ENCODE data around the gene BPIFA3.
"Not testable (repeated sequence)": the region's sequence is repeated elsewhere in the genome, so short reads cannot be mapped to it uniquely, and the experiment has no call there.

BPIFA3 gene

DNA sequence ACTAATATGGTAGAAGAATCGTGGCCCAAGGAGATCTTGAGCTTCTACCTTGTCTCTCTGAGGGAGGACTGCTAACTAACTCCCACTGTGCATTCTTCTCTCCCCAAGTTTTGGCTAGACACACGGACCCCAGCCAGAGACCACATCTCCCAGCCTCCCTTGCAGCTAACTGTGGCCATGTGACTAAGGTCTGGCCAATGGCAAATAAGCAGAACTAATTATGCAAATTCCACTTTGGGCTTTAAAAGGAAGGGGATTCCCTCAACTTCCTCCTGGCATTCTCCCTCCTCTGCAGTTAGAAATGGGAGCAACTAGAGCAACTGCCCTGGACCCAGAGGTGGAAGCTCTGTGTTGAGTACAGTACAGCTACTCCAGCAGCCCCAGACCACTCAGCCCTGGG is 33.8 kb upstream of the BPIFA3 start:
- no peak for DNase-seq (ENCODE audit: low read depth, low spot score)
- Histone ChIP-seq H3K4me1 (ENCODE audit: control insufficient read depth, insufficient read depth, low read length) (no peaks in the 10 kb centered on the region), H3K27me3 (ENCODE audit: control insufficient read depth, insufficient read depth, low read length) (no peaks in the 10 kb centered on the region), H3K4me3 (ENCODE audit: low read length) (no peak overlapping the region), H3K36me3 (ENCODE audit: control insufficient read depth, insufficient read depth, low read length) (no peaks in the 10 kb centered on the region), H3K9me3 (ENCODE audit: control insufficient read depth, insufficient read depth, low read length) (no peaks in the 10 kb centered on the region), H3K27ac (ENCODE audit: low read length) (no peak overlapping the region)
- no CpG with 5 or more reads among the region's 2 CpGs for WGBS (ENCODE audit: insufficient coverage, insufficient read length)

- H3K9me3 ChIP-seq (ENCODE audit: control insufficient read depth, insufficient read depth, low read length); H3K4me3 ChIP-seq (ENCODE audit: low read length); H3K36me3 ChIP-seq (ENCODE audit: control insufficient read depth, insufficient read depth, low read length); DNase-seq (ENCODE audit: low read depth, low spot score); H3K27me3 ChIP-seq (ENCODE audit: control insufficient read depth, insufficient read depth, low read length); H3K4me1 ChIP-seq (ENCODE audit: control insufficient read depth, insufficient read depth, low read length); H3K27ac ChIP-seq (ENCODE audit: low read length): not testable (repeated sequence)
- WGBS (ENCODE audit: insufficient coverage, insufficient read length): no CpG with 5 or more reads among the region's 40 CpGs
Observed at GRCh38 chr20:33185031-33185590, 32.0 kb upstream of the BPIFA3 start.

DNA sequence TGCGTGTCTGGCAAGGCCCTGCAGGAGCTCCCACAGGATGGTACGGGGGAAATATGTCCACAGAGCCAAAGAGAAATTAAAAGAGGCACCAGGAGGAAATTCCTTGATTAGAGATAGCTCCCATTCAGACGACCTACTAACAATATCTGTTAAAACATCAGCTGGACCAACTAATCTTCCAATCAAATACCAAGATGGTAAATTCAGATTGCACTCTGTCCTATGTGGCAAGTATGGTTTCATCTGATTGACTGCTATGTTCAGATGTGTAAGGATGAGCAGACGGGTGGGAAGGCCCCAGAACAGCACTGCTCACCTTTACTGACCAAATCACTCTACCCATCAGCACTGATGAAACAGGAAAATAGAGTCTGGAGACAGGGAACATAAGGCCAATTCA is 29.7 kb upstream of the BPIFA3 start:
- DNase-seq (ENCODE audit: low read depth, low spot score): no peak
- no peaks in the 10 kb centered on the region for H3K36me3 ChIP-seq (ENCODE audit: control insufficient read depth, insufficient read depth, low read length)
- no peaks in the 10 kb centered on the region for H3K9me3 ChIP-seq (ENCODE audit: control insufficient read depth, insufficient read depth, low read length)
- H3K27ac ChIP-seq (ENCODE audit: low read length): no peak overlapping the region
- WGBS (ENCODE audit: insufficient coverage, insufficient read length): no CpG with 5 or more reads among the region's 4 CpGs
- no peaks in the 10 kb centered on the region for H3K27me3 ChIP-seq (ENCODE audit: control insufficient read depth, insufficient read depth, low read length)
- H3K4me1 ChIP-seq (ENCODE audit: control insufficient read depth, insufficient read depth, low read length): no peaks in the 10 kb centered on the region
- H3K4me3 ChIP-seq (ENCODE audit: low read length): no peak overlapping the region

GRCh38 chr20:33188421-33188820 is 28.7 kb upstream of the BPIFA3 start:
- no peaks in the 10 kb centered on the region for H3K4me1 ChIP-seq (ENCODE audit: control insufficient read depth, insufficient read depth, low read length)
- H3K36me3 ChIP-seq (ENCODE audit: control insufficient read depth, insufficient read depth, low read length): no peaks in the 10 kb centered on the region
- no CpG with 5 or more reads among the region's 9 CpGs for WGBS (ENCODE audit: insufficient coverage, insufficient read length)
- DNase-seq (ENCODE audit: low read depth, low spot score): no peak
- H3K27ac ChIP-seq (ENCODE audit: low read length): no peak overlapping the region
- no peaks in the 10 kb centered on the region for H3K9me3 ChIP-seq (ENCODE audit: control insufficient read depth, insufficient read depth, low read length)
- no peaks in the 10 kb centered on the region for H3K27me3 ChIP-seq (ENCODE audit: control insufficient read depth, insufficient read depth, low read length)
- no peak overlapping the region for H3K4me3 ChIP-seq (ENCODE audit: low read length)

DNA sequence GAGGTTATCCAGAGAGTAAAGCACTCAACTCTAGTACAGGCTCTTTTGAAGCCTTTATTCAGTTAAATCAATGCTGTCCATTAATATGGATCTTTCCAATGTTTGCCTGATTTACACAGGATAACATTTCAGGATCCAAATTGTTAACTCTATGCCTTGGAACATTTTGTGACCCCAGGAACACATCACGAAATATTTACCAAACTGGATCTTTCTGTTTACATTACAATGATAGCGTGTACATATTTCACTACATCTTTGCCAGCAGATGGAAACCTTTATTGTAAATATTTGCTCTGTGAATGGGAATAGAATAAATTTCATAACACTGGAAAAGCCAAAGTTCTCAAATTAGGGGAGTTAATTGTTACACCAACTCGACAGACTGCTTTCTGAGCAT is 25.7 kb upstream of the BPIFA3 start:
- H3K27me3 ChIP-seq (ENCODE audit: control insufficient read depth, insufficient read depth, low read length): no peaks in the 10 kb centered on the region
- no peak for DNase-seq (ENCODE audit: low read depth, low spot score)
- no CpG with 5 or more reads among the region's 3 CpGs for WGBS (ENCODE audit: insufficient coverage, insufficient read length)
- H3K9me3 ChIP-seq (ENCODE audit: control insufficient read depth, insufficient read depth, low read length): no peaks in the 10 kb centered on the region
- no peak overlapping the region for H3K27ac ChIP-seq (ENCODE audit: low read length)
- H3K36me3 ChIP-seq (ENCODE audit: control insufficient read depth, insufficient read depth, low read length): no peaks in the 10 kb centered on the region
- no peaks in the 10 kb centered on the region for H3K4me1 ChIP-seq (ENCODE audit: control insufficient read depth, insufficient read depth, low read length)
- H3K4me3 ChIP-seq (ENCODE audit: low read length): no peak overlapping the region

DNA sequence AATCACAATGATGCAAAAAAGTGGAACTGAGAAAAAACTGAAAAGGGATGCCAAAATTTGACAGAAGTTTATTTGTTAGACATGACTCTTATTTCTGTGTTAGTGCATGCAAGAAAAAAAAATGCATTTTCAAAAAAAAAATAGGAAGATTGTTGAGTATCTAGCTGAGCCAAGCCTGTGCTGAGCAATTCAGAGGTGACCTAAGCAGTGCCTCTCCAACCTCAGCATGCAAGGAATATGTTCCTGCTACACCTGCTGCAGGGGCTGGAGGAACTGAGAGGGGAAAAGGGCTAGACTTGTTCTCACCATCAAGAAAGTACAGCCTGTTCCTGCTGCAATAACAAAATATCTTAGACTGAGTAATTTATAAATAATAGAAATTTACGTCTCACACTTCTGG is 25.2 kb upstream of the BPIFA3 start:
- Histone ChIP-seq H3K4me1 (ENCODE audit: control insufficient read depth, insufficient read depth, low read length) (no peaks in the 10 kb centered on the region), H3K4me3 (ENCODE audit: low read length) (no peak overlapping the region), H3K27ac (ENCODE audit: low read length) (no peak overlapping the region), H3K27me3 (ENCODE audit: control insufficient read depth, insufficient read depth, low read length) (no peaks in the 10 kb centered on the region), H3K36me3 (ENCODE audit: control insufficient read depth, insufficient read depth, low read length) (no peaks in the 10 kb centered on the region), H3K9me3 (ENCODE audit: control insufficient read depth, insufficient read depth, low read length) (no peaks in the 10 kb centered on the region)
- no peak for DNase-seq (ENCODE audit: low read depth, low spot score)
- no CpG with 5 or more reads among the region's 1 CpG for WGBS (ENCODE audit: insufficient coverage, insufficient read length)

GRCh38 chr20:33192912-33193501 is 24.1 kb upstream of the BPIFA3 start:
- no CpG with 5 or more reads among the region's 8 CpGs for WGBS (ENCODE audit: insufficient coverage, insufficient read length)
- Histone ChIP-seq H3K27me3 (ENCODE audit: control insufficient read depth, insufficient read depth, low read length) (no peaks in the 10 kb centered on the region), H3K4me1 (ENCODE audit: control insufficient read depth, insufficient read depth, low read length) (no peaks in the 10 kb centered on the region), H3K4me3 (ENCODE audit: low read length) (no peak overlapping the region), H3K36me3 (ENCODE audit: control insufficient read depth, insufficient read depth, low read length) (no peaks in the 10 kb centered on the region), H3K9me3 (ENCODE audit: control insufficient read depth, insufficient read depth, low read length) (no peaks in the 10 kb centered on the region), H3K27ac (ENCODE audit: low read length) (no peak overlapping the region)
- DNase-seq (ENCODE audit: low read depth, low spot score): no peak

DNA sequence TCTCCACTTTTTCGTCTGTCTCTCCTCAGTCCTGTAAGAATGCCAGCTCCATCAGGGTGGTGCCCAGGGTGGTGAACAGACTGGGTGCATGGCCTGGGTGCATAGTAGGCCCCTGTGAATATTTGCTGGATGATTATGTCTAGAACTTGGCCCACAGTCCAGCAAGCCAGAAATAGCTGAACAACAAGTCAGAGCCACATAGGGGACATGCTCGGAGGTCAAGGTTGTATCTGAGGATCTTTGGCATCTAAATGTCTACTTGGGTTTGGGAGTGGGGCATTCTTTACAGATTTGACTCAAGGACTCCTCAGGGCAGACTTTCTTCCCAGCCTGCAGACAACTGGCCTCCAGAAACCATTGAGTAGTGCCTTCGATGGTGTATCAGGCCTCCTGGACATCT is 18.1 kb upstream of the BPIFA3 start:
- no peak overlapping the region for H3K4me3 ChIP-seq (ENCODE audit: low read length)
- H3K36me3 ChIP-seq (ENCODE audit: control insufficient read depth, insufficient read depth, low read length): no peaks in the 10 kb centered on the region
- WGBS (ENCODE audit: insufficient coverage, insufficient read length): no CpG with 5 or more reads among the region's 3 CpGs
- H3K27ac ChIP-seq (ENCODE audit: low read length): no peak overlapping the region
- H3K4me1 ChIP-seq (ENCODE audit: control insufficient read depth, insufficient read depth, low read length): no peaks in the 10 kb centered on the region
- no peak for DNase-seq (ENCODE audit: low read depth, low spot score)
- H3K27me3 ChIP-seq (ENCODE audit: control insufficient read depth, insufficient read depth, low read length): no peaks in the 10 kb centered on the region
- no peaks in the 10 kb centered on the region for H3K9me3 ChIP-seq (ENCODE audit: control insufficient read depth, insufficient read depth, low read length)

DNA sequence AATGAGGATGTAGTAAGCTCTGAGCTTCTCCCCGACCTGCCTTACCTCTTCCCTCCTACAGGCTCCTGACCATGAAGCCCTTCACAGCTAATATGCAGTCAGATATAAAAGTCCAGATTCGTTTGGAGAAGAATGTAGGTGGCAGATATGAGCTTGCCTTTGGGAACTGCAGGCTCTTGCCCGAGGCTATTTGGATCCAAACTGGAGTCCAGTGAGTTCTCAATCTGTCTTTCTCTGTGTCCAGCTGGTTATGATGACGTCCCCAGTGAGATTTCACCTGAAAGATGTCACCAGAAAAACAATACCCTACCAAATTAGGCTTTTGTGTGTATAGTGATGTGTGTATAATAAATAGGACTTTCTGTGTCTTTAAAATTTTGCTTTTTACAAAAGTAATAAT is 14.7 kb upstream of the BPIFA3 start:
- no peaks in the 10 kb centered on the region for H3K36me3 ChIP-seq (ENCODE audit: control insufficient read depth, insufficient read depth, low read length)
- H3K27ac ChIP-seq (ENCODE audit: low read length): no peak overlapping the region
- no peaks in the 10 kb centered on the region for H3K4me1 ChIP-seq (ENCODE audit: control insufficient read depth, insufficient read depth, low read length)
- no CpG with 5 or more reads among the region's 4 CpGs for WGBS (ENCODE audit: insufficient coverage, insufficient read length)
- no peak for DNase-seq (ENCODE audit: low read depth, low spot score)
- no peaks in the 10 kb centered on the region for H3K9me3 ChIP-seq (ENCODE audit: control insufficient read depth, insufficient read depth, low read length)
- H3K4me3 ChIP-seq (ENCODE audit: low read length): no peak overlapping the region
- H3K27me3 ChIP-seq (ENCODE audit: control insufficient read depth, insufficient read depth, low read length): no peaks in the 10 kb centered on the region

DNA sequence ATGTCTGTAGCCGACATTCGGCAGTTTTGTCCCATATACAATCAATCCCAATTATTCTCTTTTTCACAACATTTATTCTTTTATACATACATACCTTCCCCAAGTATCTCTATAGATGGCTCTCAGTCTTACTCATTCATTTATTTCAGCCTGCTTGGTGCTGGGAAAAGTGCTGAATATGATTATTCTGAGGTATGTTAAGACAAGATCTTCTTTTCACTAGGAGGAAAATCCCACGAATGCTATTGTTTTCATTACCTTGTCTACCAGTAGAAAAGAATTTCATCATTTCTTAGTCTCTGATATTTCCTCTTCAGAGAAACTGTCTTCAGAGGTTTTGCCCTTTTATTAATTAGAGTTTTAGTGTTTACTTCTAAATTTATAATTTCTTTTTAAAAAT is 13.7 kb upstream of the BPIFA3 start:
- WGBS (ENCODE audit: insufficient coverage, insufficient read length): 100% methylated on average over 1 of the region's 3 CpGs
- H3K4me1 ChIP-seq (ENCODE audit: control insufficient read depth, insufficient read depth, low read length): no peaks in the 10 kb centered on the region
- no peaks in the 10 kb centered on the region for H3K27me3 ChIP-seq (ENCODE audit: control insufficient read depth, insufficient read depth, low read length)
- no peak overlapping the region for H3K4me3 ChIP-seq (ENCODE audit: low read length)
- H3K36me3 ChIP-seq (ENCODE audit: control insufficient read depth, insufficient read depth, low read length): no peaks in the 10 kb centered on the region
- DNase-seq (ENCODE audit: low read depth, low spot score): no peak
- no peaks in the 10 kb centered on the region for H3K9me3 ChIP-seq (ENCODE audit: control insufficient read depth, insufficient read depth, low read length)
- H3K27ac ChIP-seq (ENCODE audit: low read length): no peak overlapping the region

GRCh38 chr20:33209789-33210188 is 7.4 kb upstream of the BPIFA3 start:
- no peak overlapping the region for H3K4me3 ChIP-seq (ENCODE audit: low read length)
- H3K4me1 ChIP-seq (ENCODE audit: control insufficient read depth, insufficient read depth, low read length): no peaks in the 10 kb centered on the region
- H3K27ac ChIP-seq (ENCODE audit: low read length): no peak overlapping the region
- DNase-seq (ENCODE audit: low read depth, low spot score): peak; percentile 50
- H3K27me3 ChIP-seq (ENCODE audit: control insufficient read depth, insufficient read depth, low read length): no peaks in the 10 kb centered on the region; the same call in 1 of the 2 replicates
- H3K9me3 ChIP-seq (ENCODE audit: control insufficient read depth, insufficient read depth, low read length): no peaks in the 10 kb centered on the region
- WGBS (ENCODE audit: insufficient coverage, insufficient read length): no CpG with 5 or more reads among the region's 13 CpGs
- no peaks in the 10 kb centered on the region for H3K36me3 ChIP-seq (ENCODE audit: control insufficient read depth, insufficient read depth, low read length)
